SU-DHL-6 (cell line): Measurements from ENCODE around the gene GMDS.

Experiments
- H2AFZ ChIP-seq: fragments of 200-600 bp; sonication (generic); 2 replicates; pipeline ENCODE4 v1.6.1; 2014; ENCODE audit warnings: low read depth, mild to moderate bottlenecking, moderate library complexity, mixed read lengths, antibody characterized with exemption, low read length; ENCODE audit not compliant: severe bottlenecking
- H3F3A ChIP-seq: fragments of 200-600 bp; shearing (Covaris generic); 2 replicates; pipeline ENCODE4 v1.6.0; 2016; ENCODE audit warnings: antibody characterized with exemption, mild to moderate bottlenecking; ENCODE audit not compliant: insufficient read depth
- H3K27ac ChIP-seq: fragments of 200-600 bp; sonication (generic); 2 replicates; pipeline ENCODE4 v1.5.1; 2016; ENCODE audit warnings: low read depth, mild to moderate bottlenecking, low read length, moderate library complexity, mixed read lengths
- H3K27me3 ChIP-seq: fragments of 200-600 bp; sonication (generic), shearing (Covaris generic); 2 replicates; pipeline ENCODE4 v1.6.0; 2014; ENCODE audit warnings: mild to moderate bottlenecking, low read length
- H3K36me3 ChIP-seq: fragments of 200-600 bp; sonication (generic); 2 replicates; pipeline ENCODE4 v1.6.1; 2014; ENCODE audit warnings: mild to moderate bottlenecking, low read length, mixed read lengths
- H3K4me2 ChIP-seq: fragments of 300-600, 200-600 bp; shearing (Covaris generic), sonication (generic); 2 replicates; pipeline ENCODE4 v1.6.0; 2014; ENCODE audit warnings: low read length, low read depth, mild to moderate bottlenecking; ENCODE audit not compliant: poor library complexity, severe bottlenecking
- H3K4me3 ChIP-seq: fragments of 200-600 bp; sonication (generic); 2 replicates; pipeline ENCODE4 v1.5.1; 2014; ENCODE audit warnings: antibody characterized with exemption, low read length, mild to moderate bottlenecking, mixed read lengths; ENCODE audit not compliant: insufficient read depth, poor library complexity, severe bottlenecking
- H3K79me2 ChIP-seq: fragments of 200-600 bp; sonication (generic); 2 replicates; pipeline ENCODE4 v1.6.1; 2014; ENCODE audit warnings: mild to moderate bottlenecking, low read length, moderate library complexity; ENCODE audit not compliant: insufficient read depth
- H3K9ac ChIP-seq: fragments of 200-600 bp; sonication (generic); 2 replicates; pipeline ENCODE4 v1.7.0; 2014; ENCODE audit warnings: mild to moderate bottlenecking, low read length
- H3K9me2 ChIP-seq: fragments of 200-600 bp; sonication (generic); replicated peaks from 2 replicates; pipeline ENCODE4 v1.6.1; 2014; ENCODE audit warnings: low read length; ENCODE audit not compliant: insufficient read depth
- H3K9me3 ChIP-seq: fragments of 200-600 bp; sonication (generic); 2 replicates; pipeline ENCODE4 v1.6.1; 2014; ENCODE audit warnings: low read length, mixed read lengths; ENCODE audit not compliant: insufficient read depth
- H4K20me1 ChIP-seq: fragments of 200-600 bp; sonication (generic); 2 replicates; pipeline ENCODE4 v1.6.1; 2014; ENCODE audit warnings: low read depth, mild to moderate bottlenecking, antibody characterized with exemption, low read length, moderate library complexity, mixed read lengths
- CTCF ChIP-seq: fragments of 200-600 bp; sonication (generic); IDR thresholded peaks from one replicate; pipeline ENCODE4 v1.5.1; 2017; ENCODE audit warnings: antibody characterized with exemption, mild to moderate bottlenecking, low read length, moderate library complexity; ENCODE audit not compliant: insufficient read depth, poor library complexity, severe bottlenecking
- EZH2phosphoT487 ChIP-seq: fragments of 200-600 bp; sonication (generic), shearing (Covaris generic); conservative IDR thresholded peaks from 2 replicates; pipeline ENCODE4 v1.6.1; 2018; ENCODE audit warnings: mild to moderate bottlenecking, antibody characterized with exemption, low read length, moderate library complexity, mixed read lengths

Gene GMDS

GRCh38 chr6:2257363-2257762, 12.0 kb upstream of the GMDS start:
- H3K9me3 ChIP-seq = no peaks in the 10 kb centered on the region
- H3K4me2 ChIP-seq = no peak overlapping the region
- H3K9ac ChIP-seq = no peak overlapping the region
- no peak for TF ChIP-seq EZH2phosphoT487
- TF ChIP-seq CTCF = no peak
- no peaks in the 10 kb centered on the region for H3K9me2 ChIP-seq
- H3K36me3 ChIP-seq = no peaks in the 10 kb centered on the region
- H3F3A ChIP-seq = no peaks in the 10 kb centered on the region
- no peak overlapping the region for H2AFZ ChIP-seq
- no peak overlapping the region for H3K4me3 ChIP-seq
- no peaks in the 10 kb centered on the region for H3K79me2 ChIP-seq
- H3K27me3 ChIP-seq = no peaks in the 10 kb centered on the region
- H3K27ac ChIP-seq = no peak overlapping the region
- no peaks in the 10 kb centered on the region for H4K20me1 ChIP-seq

DNA sequence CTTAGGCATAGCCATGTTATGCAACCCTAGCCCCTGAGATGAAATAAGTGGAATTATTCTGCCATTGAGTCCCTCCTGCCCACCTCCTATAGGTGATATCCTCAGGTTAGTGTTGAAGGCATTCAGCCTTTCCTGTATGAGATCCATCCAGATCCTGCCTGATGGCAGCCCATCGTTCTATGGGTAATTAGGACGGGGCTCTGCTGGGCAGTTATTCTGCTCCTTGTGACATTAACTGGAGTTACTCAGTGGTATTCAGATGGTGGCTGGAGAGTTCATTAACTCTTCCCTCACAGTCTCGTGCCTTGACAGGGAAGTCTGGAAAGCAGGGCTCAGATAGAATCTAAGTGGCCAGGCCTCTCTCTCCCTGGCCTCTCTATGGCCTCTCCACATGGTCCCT, 9.3 kb upstream of the GMDS start:
- H4K20me1 ChIP-seq = no peaks in the 10 kb centered on the region
- H3K9me3 ChIP-seq = no peaks in the 10 kb centered on the region
- no peak overlapping the region for H3K4me2 ChIP-seq
- no peaks in the 10 kb centered on the region for H3K27me3 ChIP-seq
- H3K36me3 ChIP-seq = no peaks in the 10 kb centered on the region
- H3K4me3 ChIP-seq = no peak overlapping the region
- H2AFZ ChIP-seq = no peak overlapping the region
- no peak overlapping the region for H3K27ac ChIP-seq
- H3K9me2 ChIP-seq = no peaks in the 10 kb centered on the region
- no peak overlapping the region for H3K9ac ChIP-seq
- TF ChIP-seq EZH2phosphoT487 (no peak), CTCF (no peak)
- H3K79me2 ChIP-seq = no peaks in the 10 kb centered on the region
- no peaks in the 10 kb centered on the region for H3F3A ChIP-seq

DNA sequence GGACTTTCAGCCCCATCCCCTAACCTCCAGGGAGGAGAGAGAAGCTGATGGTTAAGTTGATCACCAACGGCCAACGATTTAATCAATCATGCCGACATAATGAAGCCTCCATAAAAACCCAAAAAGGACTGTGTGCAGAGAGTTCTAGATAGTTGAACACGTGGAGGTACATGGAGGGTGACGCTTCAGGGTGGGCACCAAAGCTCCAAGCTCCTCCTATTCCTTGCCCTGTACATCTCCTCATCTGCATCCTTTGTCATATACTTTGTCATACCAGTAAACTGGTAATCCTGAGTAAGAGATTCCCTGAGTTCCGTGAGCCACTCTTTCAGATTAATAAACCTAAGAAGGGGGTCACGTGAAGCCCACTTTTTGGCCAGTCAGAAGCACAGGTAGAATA, 3.7 kb upstream of the GMDS start:
- TF ChIP-seq EZH2phosphoT487 (no peak), CTCF (no peak)
- Histone ChIP-seq H2AFZ (no peak overlapping the region), H3K9me2 (no peaks in the 10 kb centered on the region), H3K9ac (no peak overlapping the region), H3K36me3 (no peaks in the 10 kb centered on the region), H3K27ac (no peak overlapping the region), H3K9me3 (no peaks in the 10 kb centered on the region), H4K20me1 (no peaks in the 10 kb centered on the region), H3K27me3 (no peaks in the 10 kb centered on the region), H3K4me3 (no peak overlapping the region), H3F3A (no peaks in the 10 kb centered on the region), H3K4me2 (no peak overlapping the region), H3K79me2 (no peaks in the 10 kb centered on the region)
